Sigmoid colon (tissue), 7 donors: ENCODE data around the gene DKK3. TPM values are rescaled to one million over a fixed set of nuclear protein-coding genes. Genes with fewer than 3 reads are reported as not detected.

Experiments used
- DNase-seq: peaks from one replicate; pipeline ENCODE4 v3.0.0-alpha.2; 2019
- H3K27ac ChIP-seq, 4 donors: fragments of 200-600 bp; sonication (generic); one replicate each; pipeline ENCODE4 v1.5.1; 2016 to 2019; ENCODE audit warnings: mild to moderate bottlenecking in 1 of 4
- H3K27me3 ChIP-seq, 3 donors: fragments of 200-600 bp; sonication (generic); one replicate each; pipeline ENCODE4 v1.5.1; 2019; ENCODE audit warnings: mild to moderate bottlenecking in 1 of 3
- H3K36me3 ChIP-seq, 4 donors: fragments of 200-600 bp; sonication (generic); one replicate each; pipeline ENCODE4 v1.5.1; 2016 to 2019
- H3K4me1 ChIP-seq, 4 donors: fragments of 200-600 bp; sonication (generic); one replicate each; pipeline ENCODE4 v1.5.1; 2017 to 2019
- H3K4me3 ChIP-seq, 4 donors: fragments of 200-600 bp; sonication (generic); one replicate each; pipeline ENCODE4 v1.5.1; 2017 to 2019; ENCODE audit warnings: mild to moderate bottlenecking in 2 of 4, moderate library complexity in 1 of 4
- H3K9me3 ChIP-seq, 4 donors: fragments of 200-600 bp in 3 of 4; sonication (generic) in 3 of 4; one replicate each; pipeline versions ENCODE4 v1.5.1 to v1.6.1; 2013 to 2019
- CTCF ChIP-seq, 4 experiments: fragments of 450-650 bp in 3 of 4; fragments of 200-600 bp in 1 of 4; IDR thresholded peaks; one replicate each; pipeline ENCODE4 v1.5.1; 2016 to 2019; ENCODE audit warnings: antibody characterized with exemption in 4 of 4, mild to moderate bottlenecking in 3 of 4, moderate library complexity in 2 of 4
- EP300 ChIP-seq, 4 donors: sonication (generic); formaldehyde crosslinking; IDR thresholded peaks; one replicate each; pipeline ENCODE4 v1.6.1; 2017; ENCODE audit warnings: antibody characterized with exemption in 4 of 4
- POLR2A ChIP-seq, 2 donors: fragments of 450-650 bp; IDR thresholded peaks; one replicate each; pipeline ENCODE4 v1.6.1; 2016; ENCODE audit warnings: antibody characterized with exemption in 2 of 2, mild to moderate bottlenecking in 2 of 2, moderate library complexity in 2 of 2
- POLR2AphosphoS5 ChIP-seq, 4 donors: sonication (generic); formaldehyde crosslinking; IDR thresholded peaks; one replicate each; pipeline ENCODE4 v1.6.1; 2017; ENCODE audit warnings: antibody characterized with exemption in 4 of 4
- WGBS, 2 donors: extraction: QIAGEN DNeasy Blood & Tissue Kit; methylation state at CpG; one replicate each; pipeline ENCODE4 v1.1.7; 2013; 5-methylcytosine and 5-hydroxymethylcytosine counted together
- intact Hi-C: fragments of 100-400 bp; cut with DNase I; formaldehyde crosslinking; loops from one replicate; pipeline ENCODE4 v1.15.1; 2023
- polyA plus RNA-seq, 3 donors: library from polyadenylated mRNA; stranded (reverse); fragments of 200-250 nt; gene quantifications; one replicate each; pipeline ENCODE4 v1.2.3, GENCODE V29; 2013
- total RNA-seq, 4 donors: library from RNA; depleted of rRNA; stranded (reverse); fragments of >200 nt; gene quantifications; one replicate each; pipeline ENCODE4 v1.1.0, GENCODE V29; 2016
- donor health status: healthy with polysubstance abuse.
- donor health status: Bipolar disorder and iron deficiency.
- donor health status: healthy.

The DKK3 gene
- total and polyA plus RNA-seq, 7 donors, result 6.0 to 181 (median 83.6) TPM

- H3K27ac ChIP-seq, result no peak overlapping the region
- TF ChIP-seq POLR2A (IDR thresholded peaks at IDR 0.05), result no peak
- TF ChIP-seq POLR2AphosphoS5 (IDR thresholded peaks at IDR 0.05), result peak in 1 of 4 donors; percentile 6
- WGBS, 2 donors, result 81 to 92% methylated on average over 1 of the region's 1 CpG
- H3K9me3 ChIP-seq, result no peaks in the 10 kb centered on the region
- DNase-seq, result no peak
- no peak overlapping the region for H3K4me3 ChIP-seq
- peaks cover 0 to 14% (median 11%) of the 10 kb centered on the region in 4 donors for H3K4me1 ChIP-seq
- H3K36me3 ChIP-seq, result peaks cover 0 to 34% (median 8%) of the 10 kb centered on the region in 4 donors
- H3K27me3 ChIP-seq, result no peaks in the 10 kb centered on the region
- intact Hi-C loops, result no loop called here
Observed at GRCh38 chr11:11960687-11961086, 47.7 kb downstream of the DKK3 start.

- no peaks in the 10 kb centered on the region for H3K9me3 ChIP-seq
- peaks cover 0 to 45% (median 18%) of the 10 kb centered on the region in 4 donors for H3K36me3 ChIP-seq
- intact Hi-C loops, result no loop called here
- H3K4me1 ChIP-seq, result peaks cover 0 to 11% (median 10%) of the 10 kb centered on the region in 4 donors
- H3K27ac ChIP-seq, result no peak overlapping the region
- no peaks in the 10 kb centered on the region for H3K27me3 ChIP-seq
- H3K4me3 ChIP-seq, result no peak overlapping the region
- TF ChIP-seq POLR2AphosphoS5 (IDR thresholded peaks at IDR 0.05) (no peak), POLR2A (IDR thresholded peaks at IDR 0.05) (no peak), EP300 (IDR thresholded peaks at IDR 0.05) (no peak), CTCF (IDR thresholded peaks at IDR 0.05) (no peak)
- no peak for DNase-seq
Observed at GRCh38 chr11:11959601-11960000, 48.8 kb downstream of the DKK3 start.

GRCh38 chr11:11958403-11959231 is 49.8 kb downstream of the DKK3 start:
- DNase-seq, result no peak
- no peaks in the 10 kb centered on the region for H3K9me3 ChIP-seq
- 91 to 92% methylated on average over 11 of the region's 11 CpGs for WGBS, 2 donors
- no peak overlapping the region for H3K27ac ChIP-seq
- H3K27me3 ChIP-seq, result no peaks in the 10 kb centered on the region
- H3K4me1 ChIP-seq, result peaks cover 0 to 3% (median 1%) of the 10 kb centered on the region in 4 donors
- H3K4me3 ChIP-seq, result no peak overlapping the region
- intact Hi-C loops, result no loop called here
- TF ChIP-seq POLR2AphosphoS5 (IDR thresholded peaks at IDR 0.05), result no peak
- peaks cover 0 to 55% (median 23%) of the 10 kb centered on the region in 4 donors for H3K36me3 ChIP-seq

GRCh38 chr11:11956006-11956405 is 52.4 kb downstream of the DKK3 start:
- Histone ChIP-seq H3K4me1 (no peaks in the 10 kb centered on the region), H3K4me3 (no peak overlapping the region), H3K27me3 (no peaks in the 10 kb centered on the region), H3K9me3 (no peaks in the 10 kb centered on the region), H3K27ac (no peak overlapping the region), H3K36me3 (peaks cover 0 to 81% (median 28%) of the 10 kb centered on the region in 4 donors)
- WGBS, 2 donors, result 94 to 96% methylated on average over 5 of the region's 5 CpGs
- DNase-seq, result no peak
- TF ChIP-seq CTCF (IDR thresholded peaks at IDR 0.05) (no peak), POLR2AphosphoS5 (IDR thresholded peaks at IDR 0.05) (no peak), POLR2A (IDR thresholded peaks at IDR 0.05) (no peak), EP300 (IDR thresholded peaks at IDR 0.05) (no peak)
- intact Hi-C loops, result no loop called here

GRCh38 chr11:11952036-11952435 is 56.4 kb downstream of the DKK3 start:
- Histone ChIP-seq H3K36me3 (peaks cover 0 to 91% (median 34%) of the 10 kb centered on the region in 4 donors), H3K27me3 (no peaks in the 10 kb centered on the region), H3K4me1 (peaks cover 0 to 3% (median 0%) of the 10 kb centered on the region in 4 donors), H3K9me3 (no peaks in the 10 kb centered on the region), H3K4me3 (no peak overlapping the region), H3K27ac (no peak overlapping the region)
- no peak for DNase-seq
- intact Hi-C loops, result no loop called here
- TF ChIP-seq POLR2A (IDR thresholded peaks at IDR 0.05) (no peak), EP300 (IDR thresholded peaks at IDR 0.05) (no peak), CTCF (IDR thresholded peaks at IDR 0.05) (no peak), POLR2AphosphoS5 (IDR thresholded peaks at IDR 0.05) (no peak)
